ENCODE measurements around the gene PLXNA2. TPM values are rescaled to one million over a fixed set of nuclear protein-coding genes. Genes with fewer than 3 reads are reported as not detected.

Gene PLXNA2
- total and polyA plus RNA-seq, 7 donors: 2.4 to 16.1 (median 6.4) TPM

DNA sequence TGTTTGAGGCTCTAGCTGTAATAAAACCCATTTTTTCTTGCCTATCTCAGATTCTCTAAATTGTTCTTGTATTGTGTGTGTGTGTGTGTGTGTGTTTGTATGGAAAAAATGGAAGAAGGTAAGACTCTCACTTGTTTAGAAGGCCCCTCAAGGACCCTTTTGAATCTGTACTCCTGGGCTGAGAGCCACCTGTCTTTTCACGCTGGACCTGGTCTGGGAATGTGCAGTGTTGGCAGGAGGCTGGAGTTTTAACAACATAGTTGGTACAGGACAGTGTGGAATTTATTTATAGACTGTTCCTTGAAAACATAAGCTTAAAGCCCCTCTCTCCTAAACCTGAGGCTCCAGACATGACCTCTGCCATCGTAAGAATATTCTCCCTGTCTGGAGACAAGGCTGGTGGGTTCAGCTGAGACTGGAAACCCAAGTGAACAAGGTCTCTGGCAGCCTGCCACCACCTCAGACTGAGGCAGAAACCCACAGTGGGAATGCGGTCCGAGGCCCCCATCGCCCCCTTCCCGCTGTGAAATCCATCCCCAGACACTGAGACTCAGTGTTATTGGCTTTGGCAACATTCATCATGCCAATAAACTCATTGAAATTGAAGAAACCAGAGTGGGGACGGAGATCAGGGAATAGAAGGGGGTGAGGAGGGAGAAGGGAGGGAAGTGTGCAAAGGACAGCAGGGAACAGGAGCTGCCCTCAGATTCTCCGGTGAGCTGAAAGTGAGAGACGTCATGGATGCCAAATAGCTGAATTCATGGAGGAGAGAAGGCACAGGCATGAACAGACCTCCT, 24.6 kb upstream of the PLXNA2 start:
- Histone ChIP-seq H3K4me3 (no peak overlapping the region), H3K27me3 (peaks cover 0 to 12% (median 0%) of the 10 kb centered on the region in 3 donors), H3K36me3 (no peaks in the 10 kb centered on the region), H3K4me1 (peaks cover 0 to 17% (median 14%) of the 10 kb centered on the region in 4 donors), H3K9me3 (no peaks in the 10 kb centered on the region), H3K27ac (no peak overlapping the region)
- WGBS, 2 donors: 76 to 77% methylated on average over 9 of the region's 9 CpGs
- TF ChIP-seq POLR2A (IDR thresholded peaks at IDR 0.05) (no peak), POLR2AphosphoS5 (IDR thresholded peaks at IDR 0.05) (no peak)
- TF ChIP-seq, protein P1, sequence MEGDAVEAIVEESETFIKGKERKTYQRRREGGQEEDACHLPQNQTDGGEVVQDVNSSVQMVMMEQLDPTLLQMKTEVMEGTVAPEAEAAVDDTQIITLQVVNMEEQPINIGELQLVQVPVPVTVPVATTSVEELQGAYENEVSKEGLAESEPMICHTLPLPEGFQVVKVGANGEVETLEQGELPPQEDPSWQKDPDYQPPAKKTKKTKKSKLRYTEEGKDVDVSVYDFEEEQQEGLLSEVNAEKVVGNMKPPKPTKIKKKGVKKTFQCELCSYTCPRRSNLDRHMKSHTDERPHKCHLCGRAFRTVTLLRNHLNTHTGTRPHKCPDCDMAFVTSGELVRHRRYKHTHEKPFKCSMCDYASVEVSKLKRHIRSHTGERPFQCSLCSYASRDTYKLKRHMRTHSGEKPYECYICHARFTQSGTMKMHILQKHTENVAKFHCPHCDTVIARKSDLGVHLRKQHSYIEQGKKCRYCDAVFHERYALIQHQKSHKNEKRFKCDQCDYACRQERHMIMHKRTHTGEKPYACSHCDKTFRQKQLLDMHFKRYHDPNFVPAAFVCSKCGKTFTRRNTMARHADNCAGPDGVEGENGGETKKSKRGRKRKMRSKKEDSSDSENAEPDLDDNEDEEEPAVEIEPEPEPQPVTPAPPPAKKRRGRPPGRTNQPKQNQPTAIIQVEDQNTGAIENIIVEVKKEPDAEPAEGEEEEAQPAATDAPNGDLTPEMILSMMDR (IDR thresholded peaks at IDR 0.05): no peak
- intact Hi-C loops (cut with DNase I): no loop called here
- no peak for DNase-seq

DNA sequence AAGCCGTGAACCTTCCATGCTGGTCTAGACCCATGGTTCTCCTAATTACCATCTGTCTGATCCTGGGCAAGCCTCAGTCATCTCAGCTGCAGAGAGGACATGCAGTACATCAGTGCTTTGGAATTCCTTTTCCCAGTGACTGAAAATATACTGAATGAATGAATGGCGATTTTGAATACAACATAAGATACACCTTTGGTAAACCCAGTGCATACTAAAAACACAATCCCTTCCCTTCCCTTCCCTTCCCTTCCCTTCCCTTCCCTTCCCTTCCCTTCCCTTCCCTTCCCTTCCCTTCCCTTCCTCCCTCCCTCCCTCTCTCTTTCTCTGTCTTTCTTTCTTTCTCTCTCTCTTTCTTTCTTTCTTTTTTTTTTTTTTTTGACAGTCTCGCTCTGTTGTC, 21.3 kb upstream of the PLXNA2 start:
- H3K4me3 ChIP-seq: no peak overlapping the region
- no peaks in the 10 kb centered on the region for H3K36me3 ChIP-seq
- no peak for DNase-seq
- WGBS, 2 donors: 91 to 96% methylated on average over 3 of the region's 3 CpGs
- H3K9me3 ChIP-seq: peaks cover 0 to 3% (median 0%) of the 10 kb centered on the region in 4 donors
- peaks cover 0 to 17% (median 14%) of the 10 kb centered on the region in 4 donors for H3K4me1 ChIP-seq
- intact Hi-C loops (cut with DNase I): no loop called here
- peaks cover 0 to 12% (median 0%) of the 10 kb centered on the region in 3 donors for H3K27me3 ChIP-seq
- TF ChIP-seq, protein P1 (IDR thresholded peaks at IDR 0.05): no peak
- TF ChIP-seq POLR2AphosphoS5 (IDR thresholded peaks at IDR 0.05) (no peak), EP300 (IDR thresholded peaks at IDR 0.05) (no peak), POLR2A (IDR thresholded peaks at IDR 0.05) (no peak)
- no peak overlapping the region for H3K27ac ChIP-seq

DNA sequence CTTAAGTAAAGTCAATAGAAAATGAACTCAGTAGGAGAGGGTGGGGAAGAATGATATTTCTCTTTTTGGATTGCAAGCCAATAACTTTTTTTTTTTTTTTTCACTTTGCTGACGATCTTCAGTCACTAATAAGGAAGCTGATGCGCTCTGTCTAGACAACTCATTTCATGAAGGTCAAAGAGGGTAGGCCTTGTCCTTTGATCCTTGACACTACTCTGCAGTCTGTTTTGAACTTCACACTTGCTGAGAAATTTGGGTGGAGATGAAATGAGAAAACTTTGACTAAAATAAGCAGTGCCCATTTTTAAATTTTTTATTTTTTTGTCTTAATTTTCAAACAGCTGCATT, 20.9 kb upstream of the PLXNA2 start:
- Histone ChIP-seq H3K4me1 (peaks cover 0 to 17% (median 14%) of the 10 kb centered on the region in 4 donors), H3K9me3 (peaks cover 0 to 4% (median 0%) of the 10 kb centered on the region in 4 donors), H3K36me3 (no peaks in the 10 kb centered on the region), H3K27ac (no peak overlapping the region), H3K27me3 (peaks cover 0 to 12% (median 0%) of the 10 kb centered on the region in 3 donors), H3K4me3 (no peak overlapping the region)
- TF ChIP-seq POLR2AphosphoS5 (IDR thresholded peaks at IDR 0.05) (no peak), POLR2A (IDR thresholded peaks at IDR 0.05) (no peak), EP300 (IDR thresholded peaks at IDR 0.05) (no peak)
- TF ChIP-seq, protein P1 (IDR thresholded peaks at IDR 0.05): no peak
- intact Hi-C loops (cut with DNase I): no loop called here
- 52 to 82% methylated on average over 2 of the region's 2 CpGs for WGBS, 2 donors
- DNase-seq: no peak

DNA sequence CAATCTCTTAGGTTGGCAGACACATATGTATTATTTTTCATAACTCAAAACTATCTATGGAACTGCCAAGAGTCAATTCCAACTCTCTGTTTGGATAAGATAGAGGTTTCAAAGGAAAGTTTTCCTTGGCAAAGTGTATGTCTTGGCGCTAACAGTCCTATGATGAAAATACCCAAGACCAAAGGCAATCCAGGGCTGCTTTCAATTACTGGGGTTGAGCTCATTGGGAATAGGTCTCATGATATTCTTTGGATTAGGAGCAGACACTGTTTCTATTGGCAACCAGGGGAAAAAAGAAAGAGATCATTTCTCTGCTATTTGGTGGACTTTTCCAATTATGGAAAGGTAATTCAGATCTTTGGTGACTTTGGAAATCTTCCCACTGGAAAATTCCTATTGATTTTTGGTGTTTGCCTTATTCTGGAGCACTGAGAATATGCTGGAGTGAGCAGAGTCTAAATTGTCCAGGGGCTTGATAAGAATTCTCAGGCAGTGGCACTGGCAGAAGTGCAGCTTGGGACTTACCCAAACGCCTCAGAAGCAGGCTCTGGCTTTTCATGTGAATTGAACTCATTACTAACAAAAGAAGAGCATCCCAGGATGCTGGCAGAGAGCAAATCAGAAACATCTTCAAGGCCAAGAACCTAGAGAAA, 20.4 kb upstream of the PLXNA2 start:
- H3K27me3 ChIP-seq: peaks cover 0 to 12% (median 0%) of the 10 kb centered on the region in 3 donors
- TF ChIP-seq EP300 (IDR thresholded peaks at IDR 0.05) (no peak), POLR2A (IDR thresholded peaks at IDR 0.05) (no peak), POLR2AphosphoS5 (IDR thresholded peaks at IDR 0.05) (no peak)
- TF ChIP-seq, protein P1 (IDR thresholded peaks at IDR 0.05): no peak
- intact Hi-C loops (cut with DNase I): no loop called here
- H3K9me3 ChIP-seq: peaks cover 0 to 4% (median 0%) of the 10 kb centered on the region in 4 donors
- DNase-seq: no peak
- no peak overlapping the region for H3K27ac ChIP-seq
- no peaks in the 10 kb centered on the region for H3K36me3 ChIP-seq
- no peak overlapping the region for H3K4me3 ChIP-seq
- peaks cover 0 to 12% (median 10%) of the 10 kb centered on the region in 4 donors for H3K4me1 ChIP-seq
- WGBS, 2 donors: 42 to 79% methylated on average over 2 of the region's 2 CpGs
